ENCODE results near the gene CEP170B.

- TF ChIP-seq CTCF (IDR thresholded peaks at IDR 0.05), result no peak
- no peak for TF ChIP-seq POLR2A (IDR thresholded peaks at IDR 0.05)
Measured at GRCh38 chr14:104873380-104874055, 8.4 kb downstream of the CEP170B start.

Data from uterus (tissue), 2 donors.